ENCODE data around the gene NPAS2. TPM values are rescaled to one million over a fixed set of nuclear protein-coding genes. Genes with fewer than 3 reads are reported as not detected.

NPAS2 gene
- total and polyA plus RNA-seq, 2 donors (not counting 3 experiments of a cell fraction or from before 2014, with no cell fraction given) = 29.0 to 53.9 TPM

DNA sequence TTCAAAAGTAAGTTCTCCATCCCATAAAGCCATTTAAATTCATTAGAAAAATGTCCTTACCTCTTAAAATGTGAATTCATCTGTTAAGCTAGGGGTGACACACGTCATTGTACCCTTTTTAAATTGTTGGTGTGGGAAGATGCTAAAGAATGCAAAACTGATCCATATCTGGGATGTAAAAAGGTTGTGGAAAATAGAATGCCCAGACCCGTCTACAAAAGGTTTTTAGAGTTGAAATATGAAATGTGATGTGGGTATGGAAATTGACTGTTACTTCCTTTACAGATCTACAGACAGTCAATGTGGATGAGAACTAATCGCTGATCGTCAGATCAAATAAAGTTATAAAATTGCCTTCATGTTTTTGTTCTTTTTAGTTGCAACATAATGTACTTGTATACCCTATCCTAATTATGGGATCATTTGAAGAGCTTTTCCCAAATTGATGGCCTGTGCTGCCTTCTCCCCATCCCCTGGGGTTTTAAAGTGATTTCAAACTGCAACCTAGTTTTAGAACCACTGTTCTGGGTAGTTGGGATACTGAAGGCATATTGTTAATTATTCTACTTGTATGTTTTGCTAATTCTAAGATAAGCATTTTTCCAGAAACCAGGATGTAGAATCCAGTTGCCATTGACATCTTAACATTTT lies 186.3 kb downstream of the NPAS2 start:
- H2AFZ ChIP-seq (ENCODE audit: low read depth, low read length) = no peak overlapping the region
- H3K36me3 ChIP-seq (ENCODE audit: control insufficient read depth in 2 of 2, extremely low read depth in 1 of 2, insufficient read depth in 2 of 2, low read length in 2 of 2) = peaks cover 39 to 48% of the 10 kb centered on the region in 2 experiments
- DNase-seq (ENCODE audit: low read depth, low spot score) = no peak
- no peaks in the 10 kb centered on the region for H3K9me1 ChIP-seq (replicated peaks; ENCODE audit: control insufficient read depth, extremely low read depth, insufficient read depth, low read length)
- H3K9ac ChIP-seq (replicated peaks; ENCODE audit: extremely low read depth, insufficient read depth, low read length) = no peak overlapping the region
- peak overlapping the region; percentile 32 for H3K4me2 ChIP-seq (ENCODE audit: insufficient read depth, low read length)
- H3K4me3 ChIP-seq (replicated peaks in 1 of 3; ENCODE audit: insufficient read depth in 1 of 3, low read depth in 1 of 3, low read length in 3 of 3) = no peak overlapping the region
- FAIRE-seq = no peak
- H3K9me3 ChIP-seq (replicated peaks; ENCODE audit: control insufficient read depth, insufficient read depth, low read length) = no peaks in the 10 kb centered on the region
- intact Hi-C loops (cut with micrococcal nuclease) = no loop called here
- peaks cover 24% of the 10 kb centered on the region for H3K4me1 ChIP-seq (ENCODE audit: control insufficient read depth, extremely low read depth, insufficient read depth, low read length)
- no TSS peak for BruUV-seq (replicated peaks)
- peaks cover 2% of the 10 kb centered on the region for H4K20me1 ChIP-seq (replicated peaks; ENCODE audit: control insufficient read depth, extremely low read depth, insufficient read depth, low read length)
- no peaks in the 10 kb centered on the region for H3K27me3 ChIP-seq (ENCODE audit: control insufficient read depth in 2 of 2, insufficient read depth in 2 of 2, low read length in 2 of 2)
- no peak for TF ChIP-seq JUN (IDR thresholded peaks at IDR 0.05; ENCODE audit: borderline replicate concordance, insufficient read depth, insufficient read length, low read depth)
- TF ChIP-seq POLR2AphosphoS5 (IDR thresholded peaks at IDR 0.05; ENCODE audit: insufficient read depth, low read depth, low read length) = no peak
- no peak for TF ChIP-seq GATA2 (IDR thresholded peaks at IDR 0.05; ENCODE audit: insufficient read depth, insufficient read length, low read depth, low read length)
- no peak for TF ChIP-seq MYC (IDR thresholded peaks at IDR 0.05; ENCODE audit: low read depth, low read length)
- TF ChIP-seq, protein P1, sequence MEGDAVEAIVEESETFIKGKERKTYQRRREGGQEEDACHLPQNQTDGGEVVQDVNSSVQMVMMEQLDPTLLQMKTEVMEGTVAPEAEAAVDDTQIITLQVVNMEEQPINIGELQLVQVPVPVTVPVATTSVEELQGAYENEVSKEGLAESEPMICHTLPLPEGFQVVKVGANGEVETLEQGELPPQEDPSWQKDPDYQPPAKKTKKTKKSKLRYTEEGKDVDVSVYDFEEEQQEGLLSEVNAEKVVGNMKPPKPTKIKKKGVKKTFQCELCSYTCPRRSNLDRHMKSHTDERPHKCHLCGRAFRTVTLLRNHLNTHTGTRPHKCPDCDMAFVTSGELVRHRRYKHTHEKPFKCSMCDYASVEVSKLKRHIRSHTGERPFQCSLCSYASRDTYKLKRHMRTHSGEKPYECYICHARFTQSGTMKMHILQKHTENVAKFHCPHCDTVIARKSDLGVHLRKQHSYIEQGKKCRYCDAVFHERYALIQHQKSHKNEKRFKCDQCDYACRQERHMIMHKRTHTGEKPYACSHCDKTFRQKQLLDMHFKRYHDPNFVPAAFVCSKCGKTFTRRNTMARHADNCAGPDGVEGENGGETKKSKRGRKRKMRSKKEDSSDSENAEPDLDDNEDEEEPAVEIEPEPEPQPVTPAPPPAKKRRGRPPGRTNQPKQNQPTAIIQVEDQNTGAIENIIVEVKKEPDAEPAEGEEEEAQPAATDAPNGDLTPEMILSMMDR (IDR thresholded peaks at IDR 0.05; ENCODE audit: extremely low read depth in 1 of 2, insufficient read depth in 1 of 2, low read depth in 1 of 2, low read length in 2 of 2) = no peak
- no peak for TF ChIP-seq POLR2A (IDR thresholded peaks at IDR 0.05; ENCODE audit: low read depth, low read length)
- no peak for TF ChIP-seq FOS (IDR thresholded peaks at IDR 0.05; ENCODE audit: borderline replicate concordance, insufficient read depth, low read length)
- ChIA-PET POLR2A (interaction anchor here (1.0 kb wide), 1 partner anchor 145 kb away, joined by 3 read pairs; the partner anchor contains the start of gene TBC1D8), CTCF (interaction anchor here (0.7 to 2.1 kb wide), 4 partner anchors 147 to 276 kb away, joined by 3 to 7 read pairs (median 5); no protein-coding TSS in a partner anchor)
- dilution Hi-C loops (cut with MboI; ENCODE audit: extremely low pct_ligation_motif_present, low sequenced_read_pairs) = no loop called here
- H3K79me2 ChIP-seq (ENCODE audit: control insufficient read depth, insufficient read depth, low read length) = peaks cover 49% of the 10 kb centered on the region
- no peak overlapping the region for H3K27ac ChIP-seq (ENCODE audit: insufficient read depth, low read depth, low read length)
